GM21390 (cell line): ENCODE data around the gene OR8G5.

Source experiments
- ATAC-seq: cut with Tn5 transposase; IDR thresholded peaks from one replicate; pipeline ENCODE4 v1.9.1; 2021; ENCODE audit not compliant: unreplicated experiment

OR8G5 gene

DNA sequence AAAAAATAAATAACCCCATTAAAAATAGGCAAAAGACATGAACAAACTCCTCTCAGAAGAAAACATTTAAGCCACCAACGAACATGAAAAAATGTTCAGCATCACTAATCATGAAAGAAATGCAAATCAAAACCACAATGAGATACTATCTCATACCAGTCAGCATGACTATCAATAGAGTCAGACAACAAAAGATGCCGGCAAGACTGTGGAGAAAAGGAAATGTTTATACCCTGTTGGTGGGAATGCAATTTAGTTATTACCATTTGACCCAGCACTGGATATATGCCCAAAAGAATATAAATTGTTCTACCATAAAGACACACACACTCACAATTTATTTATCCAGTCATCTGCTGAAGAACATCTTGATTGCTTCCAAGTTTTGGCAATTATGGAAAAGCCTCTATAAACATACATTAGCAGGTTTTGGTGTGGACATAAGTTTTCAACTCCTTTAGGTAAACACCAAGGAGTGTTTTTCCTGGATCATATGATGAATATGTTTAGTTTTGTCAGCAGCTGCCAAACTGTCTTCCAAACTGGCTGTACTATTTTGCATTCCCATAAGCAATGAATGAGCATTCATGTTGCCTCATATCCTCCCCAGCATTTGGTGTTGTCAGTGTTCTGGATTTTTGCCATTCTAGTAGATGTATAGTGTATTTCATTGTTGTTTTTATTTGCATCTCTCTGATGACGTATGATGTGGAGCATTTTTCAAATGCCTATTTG is 29.6 kb downstream of the OR8G5 start:
- ATAC-seq = no peak

DNA sequence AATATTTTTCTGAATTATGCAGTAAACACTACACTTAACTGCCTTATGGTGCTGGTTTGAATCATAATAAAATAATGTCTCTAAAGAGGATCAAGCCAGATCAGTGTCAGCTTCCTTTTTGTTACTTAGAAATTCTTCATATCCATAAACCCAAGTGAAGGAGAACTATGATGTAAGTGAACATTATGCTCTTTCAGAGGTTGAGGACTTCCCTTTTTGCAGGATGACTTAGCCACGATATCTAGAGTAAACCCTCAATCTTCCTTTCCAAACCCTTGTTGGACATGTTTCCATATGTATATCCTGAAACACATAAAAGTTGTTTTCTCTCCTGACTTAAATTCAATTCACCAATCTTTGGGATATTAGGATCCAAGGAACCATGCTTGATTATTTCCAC is 38.5 kb downstream of the OR8G5 start:
- ATAC-seq = no peak

DNA sequence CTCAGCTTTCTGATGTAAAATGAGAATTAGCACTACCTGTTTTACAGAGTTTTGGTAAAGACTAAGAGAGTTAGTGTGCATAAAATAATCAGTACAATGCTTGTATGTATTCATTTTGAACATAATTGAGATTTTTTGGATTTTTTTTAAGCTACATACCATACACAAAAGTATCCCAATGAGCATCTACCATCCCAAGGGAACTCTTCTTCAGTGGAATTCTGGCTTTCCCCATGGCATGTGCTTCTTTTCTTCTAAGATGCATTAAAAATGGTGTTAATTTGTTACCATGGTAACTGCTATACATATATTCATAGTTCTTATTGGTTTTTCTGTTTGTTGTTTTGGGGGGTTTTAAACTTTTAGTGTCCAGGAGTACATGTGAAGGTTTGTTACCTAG is 39.8 kb downstream of the OR8G5 start:
- no peak for ATAC-seq

DNA sequence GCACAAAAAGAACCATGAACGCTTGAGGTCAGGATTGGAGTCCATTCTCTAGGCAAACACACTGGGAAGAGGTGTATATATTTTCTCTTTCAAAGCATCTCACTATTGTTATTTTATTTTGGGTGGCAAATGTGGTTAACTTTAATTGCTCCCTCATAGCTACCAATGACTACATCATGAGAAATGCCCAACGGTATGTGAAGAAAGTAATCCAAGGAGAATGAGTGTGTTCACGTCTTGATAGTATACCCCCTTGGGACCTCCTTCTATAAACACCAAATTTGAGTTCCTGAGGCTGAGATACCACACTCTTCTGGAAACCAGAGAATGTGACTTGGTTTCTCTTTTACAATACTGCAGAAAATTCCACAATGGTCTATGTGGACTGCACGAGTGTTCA is 41.7 kb downstream of the OR8G5 start:
- no peak for ATAC-seq

DNA sequence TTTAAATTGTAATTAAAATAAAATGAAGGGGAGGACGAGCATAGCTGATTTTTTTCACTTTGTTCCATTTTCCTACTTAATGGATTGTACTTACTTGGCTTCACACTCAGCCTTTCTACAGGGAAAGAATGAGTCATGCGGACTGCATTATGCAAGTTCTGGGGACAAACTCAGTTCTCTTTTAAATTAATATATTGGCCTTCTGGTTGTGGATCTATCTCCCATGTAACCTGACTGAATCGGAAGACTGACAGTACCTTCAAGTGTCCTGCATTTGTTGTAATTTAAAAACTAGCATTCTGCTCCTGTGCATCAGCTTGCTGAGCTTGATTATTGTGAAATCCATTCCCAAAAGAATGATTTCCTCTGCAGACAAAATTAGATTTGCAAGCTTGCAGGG is 45.4 kb downstream of the OR8G5 start:
- ATAC-seq = no peak

DNA sequence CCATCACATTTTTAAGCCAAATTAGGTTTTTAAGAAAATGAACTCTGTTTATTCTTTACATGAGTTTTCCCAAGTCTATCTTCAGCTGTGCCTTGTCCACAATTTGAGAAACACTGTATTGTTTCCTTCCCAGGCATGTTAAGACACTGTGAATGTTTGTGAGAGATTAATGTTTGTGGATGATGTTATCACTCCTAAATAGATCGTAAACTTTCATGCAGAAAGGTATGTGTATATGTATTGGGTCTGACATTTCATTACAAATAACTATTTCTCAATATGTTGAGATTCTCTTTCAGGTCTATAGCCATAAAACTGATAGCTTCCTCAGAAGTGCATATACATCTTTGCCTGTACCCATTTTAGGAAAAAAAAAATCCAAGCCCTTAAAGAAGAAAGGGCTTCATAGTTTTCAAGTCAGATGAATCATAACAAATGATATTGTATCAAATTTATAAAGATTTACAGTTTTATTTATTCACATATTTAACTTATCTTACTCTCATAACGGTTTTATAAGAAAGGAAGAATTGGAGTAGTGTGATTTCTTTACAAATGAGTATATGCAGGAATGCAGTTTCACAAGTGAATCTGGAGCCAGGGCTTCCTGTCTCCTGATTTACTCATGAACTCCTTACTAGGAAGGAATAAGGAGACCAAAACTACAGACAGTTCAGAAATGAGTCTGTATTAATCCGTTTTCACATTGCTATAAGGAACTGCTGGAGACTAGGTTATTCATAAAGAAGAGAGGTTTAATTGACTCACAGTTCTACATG is 46.4 kb downstream of the OR8G5 start:
- no peak for ATAC-seq

DNA sequence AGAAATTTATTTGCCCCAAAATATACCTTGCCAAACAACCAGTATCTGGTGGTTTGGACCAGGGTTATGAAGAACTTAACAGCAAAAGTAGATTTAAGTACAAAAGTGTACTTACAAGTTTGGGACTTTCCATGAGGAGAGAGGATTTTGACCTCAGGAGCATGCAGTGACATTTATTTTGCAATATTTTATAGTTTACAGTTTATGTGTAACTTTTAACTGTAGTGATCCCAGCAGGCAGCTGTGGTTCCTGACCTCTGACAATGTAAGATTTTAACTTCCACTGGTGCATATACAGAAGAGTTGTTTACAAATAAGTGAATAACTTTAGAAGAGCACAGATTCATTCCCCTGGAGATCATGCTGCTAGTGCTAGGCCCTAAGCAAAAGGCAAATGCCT is 50.9 kb downstream of the OR8G5 start:
- no peak for ATAC-seq

DNA sequence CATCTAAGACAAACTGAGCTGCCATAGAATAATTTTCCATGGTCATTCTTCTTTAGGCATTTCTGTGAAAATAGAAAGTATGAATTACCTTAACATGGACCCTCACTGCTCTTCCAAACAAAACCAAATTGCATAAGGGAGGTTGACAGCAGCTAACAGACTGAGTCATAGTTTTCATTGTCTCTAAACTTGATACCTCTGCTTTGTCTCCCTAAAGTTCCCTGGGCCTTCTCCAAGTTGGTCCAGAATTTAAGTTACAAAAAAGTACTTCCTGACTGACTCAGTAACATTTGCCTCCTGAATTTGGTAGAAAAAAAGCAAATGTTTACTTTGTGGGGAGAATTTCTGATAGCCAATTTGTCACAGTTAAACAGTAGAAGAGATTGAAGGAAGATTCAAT is 54.5 kb downstream of the OR8G5 start:
- ATAC-seq = no peak

DNA sequence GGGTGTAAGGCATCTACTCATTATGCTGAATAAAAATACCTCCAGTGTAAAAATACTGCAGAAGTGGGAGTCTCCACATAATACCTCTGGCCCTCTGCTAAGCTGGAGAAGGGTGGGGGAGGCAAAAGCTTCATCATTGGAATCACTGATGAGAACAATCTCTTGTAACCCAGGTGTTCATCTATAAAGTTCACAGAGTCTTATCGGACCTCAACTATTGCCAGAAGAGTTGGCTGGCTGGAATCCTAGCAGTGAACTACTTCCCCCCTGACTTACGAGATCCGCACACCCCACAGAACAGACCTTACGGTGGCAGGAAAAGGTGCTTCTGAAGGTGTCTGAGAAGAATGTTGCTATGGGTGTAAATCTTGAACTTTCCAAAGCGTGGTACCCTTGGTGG is 55.1 kb downstream of the OR8G5 start:
- no peak for ATAC-seq

DNA sequence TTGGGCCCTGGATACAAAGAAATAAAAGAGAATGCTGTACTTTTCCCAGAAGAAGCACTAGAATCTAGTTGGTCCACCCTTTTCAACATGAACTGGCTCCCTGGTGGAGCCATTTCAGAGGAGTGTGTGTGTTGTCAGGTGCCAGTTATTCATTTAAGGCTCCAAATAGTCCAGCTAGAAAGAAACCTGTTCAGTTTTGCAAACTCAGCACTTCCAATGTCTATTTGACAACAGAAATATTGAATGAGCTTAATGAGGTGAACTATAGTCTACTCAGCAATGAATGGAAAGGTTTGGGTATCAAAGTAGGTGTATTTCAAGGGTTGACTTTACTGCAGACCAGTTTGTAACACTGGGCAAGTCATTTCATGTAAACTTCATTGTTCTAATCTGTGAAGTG is 55.5 kb downstream of the OR8G5 start:
- no peak for ATAC-seq

DNA sequence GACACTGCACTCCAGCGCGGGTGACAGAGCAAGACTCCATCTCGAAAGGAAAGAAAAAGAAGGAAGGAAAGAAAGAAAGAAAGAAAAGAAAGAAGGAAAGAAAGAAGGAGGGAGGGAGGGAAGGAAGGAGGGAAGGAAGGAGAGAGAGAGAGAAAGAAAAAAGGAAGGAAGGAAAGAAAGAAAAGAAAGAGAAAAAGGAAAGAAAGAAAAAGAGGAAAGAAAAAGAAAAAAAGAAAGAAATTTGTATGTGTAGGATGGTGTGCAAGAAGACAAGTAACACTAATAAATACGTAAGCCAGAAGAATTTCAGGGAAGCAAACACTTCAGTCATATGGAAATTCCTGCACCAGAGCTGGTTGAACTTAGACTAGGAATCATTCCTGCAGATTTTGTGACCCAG is 57.0 kb downstream of the OR8G5 start:
- no peak for ATAC-seq

DNA sequence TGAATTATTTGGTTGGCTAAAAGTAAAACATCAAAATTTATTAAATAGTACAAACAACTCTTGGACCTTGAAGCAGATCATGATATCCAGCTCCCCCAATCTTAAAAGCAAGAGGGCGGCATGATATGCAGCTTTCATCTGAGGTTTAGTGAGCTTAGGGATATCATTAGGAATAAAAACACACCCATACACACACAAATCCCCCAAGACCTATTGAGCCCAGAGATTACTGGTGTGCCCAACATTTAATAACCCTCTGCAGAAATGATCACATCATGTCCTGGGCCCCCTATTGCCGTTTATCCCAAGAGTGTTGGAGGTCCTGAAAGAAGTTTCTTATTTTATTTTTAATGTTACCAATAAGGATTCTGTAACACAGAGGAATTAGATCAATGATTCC is 57.7 kb downstream of the OR8G5 start, which contains the start of gene OR8D1:
OR8D1 (minus strand) TSS at position 101 of the 400 bp plus-strand sequence. CDS start 3,183 bp downstream, outside the sequence.
- no peak for ATAC-seq

DNA sequence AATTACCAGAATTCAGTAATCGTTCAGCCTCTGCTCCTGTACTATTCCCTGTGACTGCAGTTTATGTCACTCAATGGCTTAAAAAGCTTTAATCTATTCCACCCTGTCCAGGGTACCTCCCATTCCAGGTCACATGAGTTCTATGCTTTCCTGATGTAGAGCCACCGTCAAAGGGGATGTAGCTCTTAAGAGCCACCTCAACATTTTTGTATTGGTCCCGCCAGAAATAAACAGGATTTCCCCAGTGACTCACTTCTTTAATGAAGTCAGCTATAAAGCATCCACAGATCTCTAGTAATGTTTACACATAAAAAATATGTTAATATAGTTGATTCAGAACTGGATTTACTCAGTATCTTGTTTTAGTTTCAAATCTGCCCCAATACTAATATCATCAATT is 58.9 kb downstream of the OR8G5 start:
- no peak for ATAC-seq
